CD14-positive monocyte (primary cell): ENCODE data around the gene EME1. TPM values are rescaled to one million over a fixed set of nuclear protein-coding genes. Genes with fewer than 3 reads are reported as not detected.

Source experiments
- DNase-seq, 3 donors: peaks; one replicate each; pipeline ENCODE4 v3.0.0-alpha.2; 2011 to 2022
- H2AFZ ChIP-seq: 2 replicates; pipeline ENCODE4 v1.6.0; 2012; ENCODE audit warnings: mild to moderate bottlenecking, low read depth, low read length, inconsistent platforms; ENCODE audit not compliant: insufficient read depth, poor library complexity, severe bottlenecking
- H3K27ac ChIP-seq, 2 donors: 1 replicate in 1 of 2; 2 replicates in 1 of 2; pipeline ENCODE4 v1.5.1; 2012 to 2013; ENCODE audit warnings: low read length in 2 of 2, control low read depth in 1 of 2, inconsistent platforms in 1 of 2, low read depth in 1 of 2, mild to moderate bottlenecking in 1 of 2
- H3K27me3 ChIP-seq, 2 donors: one replicate each; pipeline versions ENCODE4 v1.6.0 to v1.6.1; 2011 to 2013; ENCODE audit warnings: low read length in 2 of 2; ENCODE audit not compliant: control insufficient read depth in 2 of 2, insufficient read depth in 2 of 2
- H3K36me3 ChIP-seq, 2 donors: replicated peaks in 1 of 2; 1 replicate in 1 of 2; 2 replicates in 1 of 2; pipeline versions ENCODE4 v1.5.1 to v1.6.1; 2012 to 2013; ENCODE audit warnings: low read length in 2 of 2, control low read depth in 1 of 2, inconsistent platforms in 1 of 2, mild to moderate bottlenecking in 1 of 2; ENCODE audit not compliant: insufficient read depth in 2 of 2, control insufficient read depth in 1 of 2
- H3K4me1 ChIP-seq, 2 donors: 1 replicate in 1 of 2; 2 replicates in 1 of 2; pipeline versions ENCODE4 v1.5.1 to v1.6.1; 2012 to 2013; ENCODE audit warnings: low read length in 2 of 2, control low read depth in 1 of 2, inconsistent platforms in 1 of 2, mild to moderate bottlenecking in 1 of 2, moderate library complexity in 1 of 2; ENCODE audit not compliant: insufficient read depth in 2 of 2, control insufficient read depth in 1 of 2
- H3K4me2 ChIP-seq: replicated peaks from 2 replicates; pipeline ENCODE3; 2012; ENCODE audit warnings: low read length, moderate library complexity, mild to moderate bottlenecking; ENCODE audit not compliant: poor library complexity, severe bottlenecking; ENCODE audit errors: extremely low read depth
- H3K4me3 ChIP-seq, 3 experiments: fragments of 200-600 bp in 1 of 3; sonication (generic) in 1 of 3; replicated peaks in 1 of 3; 1 replicate in 2 of 3; 2 replicates in 1 of 3; pipeline ENCODE4 v1.5.1; 2011 to 2013; ENCODE audit warnings: low read length in 3 of 3, mild to moderate bottlenecking in 3 of 3, control low read depth in 2 of 3, low read depth in 2 of 3, inconsistent platforms in 1 of 3, moderate library complexity in 1 of 3
- H3K79me2 ChIP-seq: 2 replicates; pipeline ENCODE4 v1.6.0; 2012; ENCODE audit warnings: mild to moderate bottlenecking, control low read depth, inconsistent platforms, low read length, moderate library complexity; ENCODE audit not compliant: insufficient read depth
- H3K9ac ChIP-seq: 2 replicates; pipeline ENCODE4 v1.6.0; 2017; ENCODE audit warnings: low read length, mild to moderate bottlenecking; ENCODE audit not compliant: insufficient read depth, poor library complexity, severe bottlenecking
- H3K9me3 ChIP-seq, 2 donors: replicated peaks in 1 of 2; 1 replicate in 1 of 2; 2 replicates in 1 of 2; pipeline versions ENCODE4 v1.5.1 to v1.6.1; 2012 to 2013; ENCODE audit warnings: low read length in 2 of 2, control low read depth in 1 of 2; ENCODE audit not compliant: control insufficient read depth in 1 of 2, insufficient read depth in 1 of 2
- H4K20me1 ChIP-seq: 2 replicates; pipeline ENCODE4 v1.6.0; 2012; ENCODE audit warnings: mild to moderate bottlenecking, low read length, control low read depth, moderate library complexity; ENCODE audit not compliant: insufficient read depth
- H3K27ac Mint-ChIP-seq, 7 donors: one replicate each; pipeline ENCODE4 v1.8.0; 2020; ENCODE audit warnings: mild to moderate bottlenecking in 7 of 7, mixed read lengths in 7 of 7, moderate library complexity in 6 of 7, inconsistent platforms in 2 of 7
- H3K27me3 Mint-ChIP-seq, 3 donors: one replicate each; pipeline ENCODE4 v1.8.0; 2021 to 2022; ENCODE audit warnings: low read depth in 3 of 3, mild to moderate bottlenecking in 3 of 3, mixed read lengths in 3 of 3, moderate library complexity in 3 of 3, inconsistent platforms in 1 of 3
- H3K36me3 Mint-ChIP-seq, 2 donors: one replicate each; pipeline ENCODE4 v1.8.0; 2020; ENCODE audit warnings: mixed read lengths in 2 of 2, inconsistent platforms in 1 of 2, mild to moderate bottlenecking in 1 of 2
- H3K4me1 Mint-ChIP-seq: one replicate; pipeline ENCODE4 v1.8.0; 2020; ENCODE audit warnings: mild to moderate bottlenecking, mixed read lengths
- H3K4me3 Mint-ChIP-seq, 2 donors: one replicate each; pipeline ENCODE4 v1.8.0; 2020; ENCODE audit warnings: mild to moderate bottlenecking in 2 of 2, mixed read lengths in 2 of 2, moderate library complexity in 1 of 2
- H3K9me3 Mint-ChIP-seq, 7 donors: one replicate each; pipeline ENCODE4 v1.8.0; 2020 to 2022; ENCODE audit warnings: mixed read lengths in 7 of 7, mild to moderate bottlenecking in 6 of 7, moderate library complexity in 6 of 7, inconsistent platforms in 2 of 7
- WGBS: methylation state at CpG from one replicate; pipeline ENCODE4 v1.1.5; 2013; ENCODE audit warnings: missing lambda C conversion rate; ENCODE audit not compliant: insufficient coverage; 5-methylcytosine and 5-hydroxymethylcytosine counted together
- intact Hi-C, 2 donors: fragments of 100-400 bp; cut with micrococcal nuclease; formaldehyde crosslinking; loops; one replicate each; pipeline versions ENCODE4 v1.15.0 to v1.15.1; 2023
- polyA plus RNA-seq, 3 donors: library from polyadenylated mRNA; depleted of rRNA in 1 of 3; unstranded in 2 of 3; stranded (reverse) in 1 of 3; fragments of 300-500 nt in 2 of 3; fragments of >200 nt in 1 of 3; fragmentation: Illumina TruSeq in 2 of 3; gene quantifications; 1 replicate in 2 of 3; 2 replicates in 1 of 3; pipeline ENCODE4 v1.2.3, GENCODE V29; 2012 to 2021
- TF ChIP-seq, protein P1 (sequence below): fragments of 200-600 bp; IDR thresholded peaks from one replicate; pipeline ENCODE4 v1.8.0; 2022; ENCODE audit warnings: antibody characterized with exemption, mild to moderate bottlenecking

EME1 gene
- polyA plus RNA-seq, 3 donors = 0.33 to 0.76 (median 0.43) TPM

DNA sequence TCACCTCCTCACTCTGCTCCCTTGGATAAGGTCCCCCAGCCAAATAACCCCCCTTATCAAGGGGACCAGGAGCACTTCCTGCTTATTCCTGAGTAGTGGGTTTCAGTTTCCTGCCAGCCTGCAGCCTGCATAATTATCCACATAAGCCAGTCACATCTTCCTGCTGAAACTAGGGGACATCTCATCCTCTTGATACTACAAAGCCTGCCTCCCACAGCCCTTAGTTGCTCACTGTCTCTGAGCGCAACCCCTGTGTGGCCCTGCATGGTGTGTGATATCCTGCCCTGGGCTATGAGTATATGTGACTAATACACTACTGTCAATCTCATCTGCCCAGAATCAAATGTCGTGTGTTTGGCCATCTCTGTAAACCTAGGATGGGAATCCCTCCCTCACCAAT lies 35.1 kb upstream of the EME1 start:
- intact Hi-C loops = no loop called here
- Mint-ChIP-seq H3K36me3 (no peaks in the 10 kb centered on the region), H3K27me3 (peaks cover 0 to 2% (median 0%) of the 10 kb centered on the region in 3 donors), H3K4me3 (no peak overlapping the region), H3K27ac (no peak overlapping the region), H3K9me3 (peaks cover 2 to 8% (median 6%) of the 10 kb centered on the region in 7 donors), H3K4me1 (peaks cover 12% of the 10 kb centered on the region)
- no peak overlapping the region for H3K4me2 ChIP-seq
- no peaks in the 10 kb centered on the region for H3K79me2 ChIP-seq
- H3K9ac ChIP-seq = no peak overlapping the region
- no peaks in the 10 kb centered on the region for H3K27me3 ChIP-seq
- TF ChIP-seq, protein P1, sequence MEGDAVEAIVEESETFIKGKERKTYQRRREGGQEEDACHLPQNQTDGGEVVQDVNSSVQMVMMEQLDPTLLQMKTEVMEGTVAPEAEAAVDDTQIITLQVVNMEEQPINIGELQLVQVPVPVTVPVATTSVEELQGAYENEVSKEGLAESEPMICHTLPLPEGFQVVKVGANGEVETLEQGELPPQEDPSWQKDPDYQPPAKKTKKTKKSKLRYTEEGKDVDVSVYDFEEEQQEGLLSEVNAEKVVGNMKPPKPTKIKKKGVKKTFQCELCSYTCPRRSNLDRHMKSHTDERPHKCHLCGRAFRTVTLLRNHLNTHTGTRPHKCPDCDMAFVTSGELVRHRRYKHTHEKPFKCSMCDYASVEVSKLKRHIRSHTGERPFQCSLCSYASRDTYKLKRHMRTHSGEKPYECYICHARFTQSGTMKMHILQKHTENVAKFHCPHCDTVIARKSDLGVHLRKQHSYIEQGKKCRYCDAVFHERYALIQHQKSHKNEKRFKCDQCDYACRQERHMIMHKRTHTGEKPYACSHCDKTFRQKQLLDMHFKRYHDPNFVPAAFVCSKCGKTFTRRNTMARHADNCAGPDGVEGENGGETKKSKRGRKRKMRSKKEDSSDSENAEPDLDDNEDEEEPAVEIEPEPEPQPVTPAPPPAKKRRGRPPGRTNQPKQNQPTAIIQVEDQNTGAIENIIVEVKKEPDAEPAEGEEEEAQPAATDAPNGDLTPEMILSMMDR = no peak
- no peak overlapping the region for H2AFZ ChIP-seq
- H3K4me3 ChIP-seq = no peak overlapping the region
- no CpG with 5 or more reads among the region's 2 CpGs for WGBS
- no peaks in the 10 kb centered on the region for H3K36me3 ChIP-seq
- DNase-seq = no peak
- no peaks in the 10 kb centered on the region for H4K20me1 ChIP-seq
- no peaks in the 10 kb centered on the region for H3K9me3 ChIP-seq
- no peak overlapping the region for H3K27ac ChIP-seq
- peaks cover 10 to 12% of the 10 kb centered on the region in 2 donors for H3K4me1 ChIP-seq

DNA sequence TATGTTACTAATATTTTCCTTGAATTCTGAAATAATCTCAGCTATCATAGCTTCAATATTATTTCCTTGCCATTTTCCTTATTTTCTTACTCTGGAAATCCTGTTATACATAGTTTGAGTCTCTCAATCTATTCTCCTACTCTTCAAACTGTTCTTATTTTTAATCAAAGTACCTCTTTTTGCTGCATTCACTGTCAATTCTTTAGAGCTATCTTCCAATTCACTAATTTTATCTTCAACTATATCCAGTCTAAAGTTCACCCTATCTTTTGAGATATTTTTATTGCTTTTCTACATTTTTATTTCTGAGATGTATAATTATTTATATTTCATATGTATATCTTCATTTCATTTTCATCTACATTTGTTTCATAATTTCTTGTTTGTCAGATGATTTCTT lies 34.4 kb upstream of the EME1 start:
- Histone ChIP-seq H3K9me3 (no peaks in the 10 kb centered on the region), H3K27ac (no peak overlapping the region)
- peaks cover 0 to 2% (median 0%) of the 10 kb centered on the region in 3 donors for H3K27me3 Mint-ChIP-seq

More for the DNA sequence above, 34.4 kb upstream of the EME1 start:
- Histone ChIP-seq H3K4me1 (peaks cover 5 to 6% of the 10 kb centered on the region in 2 donors), H3K4me3 (no peak overlapping the region), H3K36me3 (no peaks in the 10 kb centered on the region), H4K20me1 (no peaks in the 10 kb centered on the region), H3K4me2 (no peak overlapping the region), H3K27me3 (no peaks in the 10 kb centered on the region), H2AFZ (no peak overlapping the region), H3K9ac (no peak overlapping the region), H3K79me2 (no peaks in the 10 kb centered on the region)
- Mint-ChIP-seq H3K4me1 (peaks cover 7% of the 10 kb centered on the region), H3K27ac (no peak overlapping the region), H3K9me3 (peaks cover 2 to 8% (median 6%) of the 10 kb centered on the region in 7 donors), H3K36me3 (no peaks in the 10 kb centered on the region), H3K4me3 (no peak overlapping the region)
- TF ChIP-seq, protein P1 = no peak
- intact Hi-C loops = no loop called here
- DNase-seq = no peak
